ENCODE data around the gene TMX4.
"Not testable (repeated sequence)": the region's sequence is repeated elsewhere in the genome, so short reads cannot be mapped to it uniquely, and the experiment has no call there.

TMX4 gene

GRCh38 chr20:7959484-7959883, 60.1 kb downstream of the TMX4 start:
- no peak for DNase-seq

GRCh38 chr20:7956561-7956960, 63.0 kb downstream of the TMX4 start:
- DNase-seq, result not testable (repeated sequence)

- DNase-seq, result no peak
These were observed 69.2 kb downstream of the TMX4 start for GRCh38 chr20:7950387-7950786.

- DNase-seq, result no peak
These were observed 75.7 kb downstream of the TMX4 start for GRCh38 chr20:7943891-7944290.

- DNase-seq, result no peak
These were observed 79.2 kb downstream of the TMX4 start, which contains the start of gene HAO1 for GRCh38 chr20:7940341-7940740. Gene HAO1 (minus strand): TSS chr20:7940458. CDS start chr20:7940422, 36 bp downstream.

GRCh38 chr20:7939663-7940062, 79.9 kb downstream of the TMX4 start:
- DNase-seq, result no peak

- DNase-seq, result no peak
These were observed 81.5 kb downstream of the TMX4 start for GRCh38 chr20:7938058-7938457.

GRCh38 chr20:7937328-7937727, 82.2 kb downstream of the TMX4 start:
- no peak for DNase-seq

- no peak for DNase-seq
These were observed 84.5 kb downstream of the TMX4 start for GRCh38 chr20:7935027-7935551.

- no peak for DNase-seq
These were observed 86.2 kb downstream of the TMX4 start for GRCh38 chr20:7933346-7933745.

- no peak for DNase-seq
These were observed 89.2 kb downstream of the TMX4 start for GRCh38 chr20:7930343-7930742.
